AG04450 (cell line): ENCODE measurements around the gene CDKAL1. TPM values are rescaled to one million over a fixed set of nuclear protein-coding genes. Genes with fewer than 3 reads are reported as not detected.

Experiments
- CTCF ChIA-PET: fragments of 300-600, 350-600 bp; formaldehyde crosslinking; extraction: SDS; loops from one replicate; lab custom pipeline; 2022; ENCODE audit warnings: antibody characterized with exemption, inconsistent platforms; lab: Charles Lee
- POLR2A ChIA-PET: fragments of 350-600 bp; formaldehyde crosslinking; extraction: SDS; loops from one replicate; lab custom pipeline; 2021; ENCODE audit warnings: antibody characterized with exemption, inconsistent platforms; lab: Yijun Ruan, JAX
- DNase-seq: peaks from one replicate; pipeline ENCODE4 v3.0.0-alpha.2; 2011; ENCODE audit warnings: low read depth, low spot score
- H3K27ac ChIP-seq: one replicate; pipeline ENCODE4 v1.5.1; 2012; ENCODE audit warnings: low read depth, low read length, control low read depth
- H3K27me3 ChIP-seq: one replicate; pipeline ENCODE4 v1.6.0; 2012; ENCODE audit warnings: low read length; ENCODE audit not compliant: control insufficient read depth, insufficient read depth
- H3K4me3 ChIP-seq: 2 replicates; pipeline ENCODE4 v1.5.1; 2011; ENCODE audit warnings: mild to moderate bottlenecking, low read depth, low read length, control low read depth
- H3K9me3 ChIP-seq: 2 replicates; pipeline ENCODE4 v1.5.1; 2012; ENCODE audit warnings: low read length; ENCODE audit not compliant: control insufficient read depth, insufficient read depth
- polyA plus RNA-seq: library from polyadenylated mRNA; depleted of rRNA; stranded (reverse); fragments of >200 nt; gene quantifications from 2 replicates; pipeline ENCODE4 v1.2.3, GENCODE V29; 2011
- TF ChIP-seq, protein P1 (sequence below): IDR thresholded peaks from 2 replicates; pipeline ENCODE4 v1.5.1; 2011; ENCODE audit warnings: low read depth, low read length, control low read depth, inconsistent platforms

The CDKAL1 gene
- polyA plus RNA-seq, 1 experiment = 9.2 TPM

GRCh38 chr6:21185861-21186478 lies 651.7 kb downstream of the CDKAL1 start:
- H3K27ac ChIP-seq = no peak overlapping the region
- H3K4me3 ChIP-seq = no peak overlapping the region
- no peaks in the 10 kb centered on the region for H3K27me3 ChIP-seq
- POLR2A ChIA-PET = no interaction called here
- no peaks in the 10 kb centered on the region; the same call in 1 of the 2 replicates for H3K9me3 ChIP-seq
- TF ChIP-seq, protein P1, sequence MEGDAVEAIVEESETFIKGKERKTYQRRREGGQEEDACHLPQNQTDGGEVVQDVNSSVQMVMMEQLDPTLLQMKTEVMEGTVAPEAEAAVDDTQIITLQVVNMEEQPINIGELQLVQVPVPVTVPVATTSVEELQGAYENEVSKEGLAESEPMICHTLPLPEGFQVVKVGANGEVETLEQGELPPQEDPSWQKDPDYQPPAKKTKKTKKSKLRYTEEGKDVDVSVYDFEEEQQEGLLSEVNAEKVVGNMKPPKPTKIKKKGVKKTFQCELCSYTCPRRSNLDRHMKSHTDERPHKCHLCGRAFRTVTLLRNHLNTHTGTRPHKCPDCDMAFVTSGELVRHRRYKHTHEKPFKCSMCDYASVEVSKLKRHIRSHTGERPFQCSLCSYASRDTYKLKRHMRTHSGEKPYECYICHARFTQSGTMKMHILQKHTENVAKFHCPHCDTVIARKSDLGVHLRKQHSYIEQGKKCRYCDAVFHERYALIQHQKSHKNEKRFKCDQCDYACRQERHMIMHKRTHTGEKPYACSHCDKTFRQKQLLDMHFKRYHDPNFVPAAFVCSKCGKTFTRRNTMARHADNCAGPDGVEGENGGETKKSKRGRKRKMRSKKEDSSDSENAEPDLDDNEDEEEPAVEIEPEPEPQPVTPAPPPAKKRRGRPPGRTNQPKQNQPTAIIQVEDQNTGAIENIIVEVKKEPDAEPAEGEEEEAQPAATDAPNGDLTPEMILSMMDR = no peak
- DNase-seq = no peak
- CTCF ChIA-PET = interaction anchor here (0.6 kb wide), 1 partner anchor 310 kb away, joined by 4 read pairs; no protein-coding TSS in a partner anchor

DNA sequence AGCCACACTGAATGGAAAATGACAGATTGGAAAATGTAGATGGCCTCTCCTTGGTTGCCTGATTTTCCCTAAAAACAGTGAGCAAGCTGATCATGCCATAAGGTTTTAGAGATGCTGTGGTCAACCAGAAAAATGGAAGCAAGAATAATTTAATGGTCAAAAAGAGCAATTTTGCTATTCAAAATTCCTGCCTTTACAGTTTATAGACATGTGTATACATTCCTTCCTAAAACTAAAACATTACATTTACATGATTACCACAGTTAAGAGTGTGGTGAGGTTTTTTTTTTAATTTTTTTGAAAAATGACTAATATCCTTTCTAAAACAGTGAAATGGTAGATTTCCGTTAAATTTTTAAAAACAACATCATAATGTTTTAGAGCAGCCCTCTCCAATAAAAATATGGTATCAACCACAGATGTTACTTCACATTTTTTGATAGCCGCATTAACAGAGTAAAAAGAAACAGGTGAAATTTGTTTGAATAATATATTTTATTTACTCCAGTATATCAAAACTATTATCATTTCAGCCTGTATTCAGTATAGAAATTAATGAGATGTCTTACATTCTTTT lies 652.3 kb downstream of the CDKAL1 start:
- no peak for DNase-seq
- CTCF ChIA-PET = no interaction called here
- Histone ChIP-seq H3K9me3 (no peaks in the 10 kb centered on the region), H3K27ac (no peak overlapping the region), H3K4me3 (no peak overlapping the region), H3K27me3 (no peaks in the 10 kb centered on the region)
- TF ChIP-seq, protein P1 = no peak
- POLR2A ChIA-PET = no interaction called here

DNA sequence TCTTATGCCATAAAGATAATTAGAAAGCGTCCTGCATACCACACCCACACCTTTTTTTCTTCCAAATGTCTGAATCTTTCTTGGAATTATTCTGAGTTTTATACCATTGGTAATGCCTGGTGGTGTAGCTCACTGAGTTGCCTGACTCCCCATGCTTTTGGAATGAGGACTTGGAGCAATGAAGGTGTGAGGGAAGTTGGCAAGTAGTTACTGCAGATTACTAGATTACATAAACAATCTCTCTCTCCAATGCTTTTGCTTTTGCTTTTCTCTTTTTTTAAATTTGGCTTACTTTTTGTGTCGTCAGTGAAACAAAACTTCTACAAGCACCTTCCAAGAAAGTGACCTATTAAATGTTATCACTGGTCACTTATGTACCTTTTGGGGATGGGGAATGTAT lies 653.2 kb downstream of the CDKAL1 start:
- Histone ChIP-seq H3K27me3 (no peaks in the 10 kb centered on the region), H3K4me3 (no peak overlapping the region), H3K27ac (no peak overlapping the region), H3K9me3 (no peaks in the 10 kb centered on the region)
- DNase-seq = no peak
- TF ChIP-seq, protein P1 = no peak
- ChIA-PET POLR2A (no interaction called here), CTCF (no interaction called here)

- H3K9me3 ChIP-seq = no peaks in the 10 kb centered on the region
Observed at GRCh38 chr6:21188505-21189223, 654.4 kb downstream of the CDKAL1 start.

More at GRCh38 chr6:21188505-21189223, 654.4 kb downstream of the CDKAL1 start:
- CTCF ChIA-PET = no interaction called here
- TF ChIP-seq, protein P1 = no peak
- POLR2A ChIA-PET = no interaction called here
- DNase-seq = no peak
- no peaks in the 10 kb centered on the region for H3K27me3 ChIP-seq
- H3K4me3 ChIP-seq = no peak overlapping the region
- H3K27ac ChIP-seq = no peak overlapping the region
